GM10248 (cell line): ENCODE data around the gene MRPS25.

ENCODE experiments used
- CTCF ChIA-PET: fragments of 300-600 bp; sonication (Branson Sonifier 250); formaldehyde crosslinking; extraction: SDS; loops from one replicate; lab custom pipeline; 2021; ENCODE audit warnings: antibody characterized with exemption; lab: Yijun Ruan, JAX
- POLR2A ChIA-PET: fragments of 350-650 bp; sonication (Branson Sonifier 250); formaldehyde crosslinking; extraction: SDS; loops from one replicate; lab custom pipeline; 2020; ENCODE audit warnings: antibody characterized with exemption; lab: Yijun Ruan, JAX
- DNase-seq: peaks from one replicate; pipeline ENCODE4 v3.0.0; 2012; ENCODE audit errors: extremely low spot score
- CTCF ChIP-seq: IDR thresholded peaks from 2 replicates; pipeline ENCODE4 v1.5.1; 2012; ENCODE audit warnings: mild to moderate bottlenecking, low read depth; ENCODE audit errors: extremely low read depth, missing control alignments, control extremely low read depth

MRPS25 gene

DNA sequence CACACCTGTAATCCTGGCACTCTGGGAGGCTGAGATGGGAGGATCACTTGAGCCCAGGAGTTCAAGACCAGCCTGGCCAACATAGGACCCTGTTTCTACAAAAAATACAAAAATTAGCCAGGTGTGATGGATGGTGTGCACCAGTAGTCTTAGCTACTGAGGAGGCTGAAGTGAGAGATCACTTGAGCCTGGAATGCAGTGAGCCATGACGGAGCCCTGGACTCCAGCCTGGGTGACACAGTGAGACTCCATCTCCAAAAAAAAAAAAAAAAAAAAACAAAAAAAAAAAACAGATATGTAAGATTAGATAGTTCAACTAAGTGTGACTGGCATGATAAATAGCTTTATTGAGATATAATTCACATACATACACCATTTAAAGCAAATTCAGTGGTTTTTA lies 24.1 kb upstream of the MRPS25 start:
- CTCF ChIA-PET, result interaction anchor here (0.7 to 1.7 kb wide), 6 partner anchors 9 to 163 kb away, joined by 3 to 6 read pairs (median 4); no protein-coding TSS in a partner anchor
- TF ChIP-seq CTCF, result no peak
- POLR2A ChIA-PET, result interaction anchor here (0.7 kb wide), 1 partner anchor 50 kb away, joined by 8 read pairs; no protein-coding TSS in a partner anchor

DNA sequence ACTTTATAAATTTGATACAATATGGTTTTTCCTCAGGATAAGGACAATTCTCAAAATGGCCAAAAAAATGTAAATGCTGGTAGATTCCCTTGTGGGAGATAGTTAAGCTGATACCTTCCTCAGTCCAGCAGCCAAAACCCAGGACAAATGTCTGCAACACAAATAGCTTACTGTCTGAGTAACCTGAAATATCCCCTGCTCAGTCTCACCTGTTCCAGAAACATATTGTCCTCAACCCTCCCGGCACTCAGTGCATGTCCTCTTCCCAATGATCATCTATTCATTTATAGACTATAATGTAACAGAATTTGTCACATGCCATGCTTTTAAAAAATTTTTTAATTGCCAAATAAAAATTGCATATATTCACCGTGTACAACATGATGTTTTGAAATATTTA lies 21.6 kb upstream of the MRPS25 start:
- POLR2A ChIA-PET, result interaction anchor here (0.6 kb wide), 1 partner anchor 1642 kb away, joined by 6 read pairs; no protein-coding TSS in a partner anchor

More for the DNA sequence above, 24.1 kb upstream of the MRPS25 start:
- no peak for DNase-seq

GRCh38 chr3:15086263-15086662 lies 21.1 kb upstream of the MRPS25 start:
- DNase-seq, result no peak
- ChIA-PET POLR2A (no interaction called here), CTCF (interaction anchor here (1.8 kb wide), 1 partner anchor 22 kb away, joined by 6 read pairs; no protein-coding TSS in a partner anchor)
- no peak for TF ChIP-seq CTCF

More for the DNA sequence above, 21.6 kb upstream of the MRPS25 start:
- CTCF ChIA-PET, result interaction anchor here (1.8 kb wide), 1 partner anchor 21 kb away, joined by 6 read pairs; no protein-coding TSS in a partner anchor
- TF ChIP-seq CTCF, result no peak
- no peak for DNase-seq

DNA sequence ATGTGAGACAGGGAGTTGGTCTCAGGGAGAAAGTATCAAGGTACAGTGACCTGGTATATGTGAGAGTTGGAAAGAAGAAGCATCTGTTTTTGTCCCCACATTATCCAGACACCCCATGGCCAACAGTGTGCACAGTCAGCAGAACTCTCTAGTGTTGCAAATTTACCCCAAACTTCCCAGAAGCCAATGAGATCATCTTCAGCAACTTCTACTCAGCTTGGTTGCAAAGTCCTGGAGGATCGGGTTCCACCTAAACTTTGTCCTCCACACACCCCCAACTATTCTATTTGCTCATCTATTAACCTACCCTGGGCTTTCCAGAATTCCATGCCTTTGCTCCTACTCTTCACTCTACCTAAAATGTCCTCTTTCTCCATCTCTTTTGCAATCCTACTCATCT lies 18.1 kb upstream of the MRPS25 start:
- ChIA-PET POLR2A (no interaction called here), CTCF (interaction anchor here (0.7 to 1.4 kb wide), 3 partner anchors 11 to 15 kb away, joined by 3 to 4 read pairs (median 4); partner anchors contain the start of gene RBSN)
- no peak for DNase-seq
- no peak for TF ChIP-seq CTCF

DNA sequence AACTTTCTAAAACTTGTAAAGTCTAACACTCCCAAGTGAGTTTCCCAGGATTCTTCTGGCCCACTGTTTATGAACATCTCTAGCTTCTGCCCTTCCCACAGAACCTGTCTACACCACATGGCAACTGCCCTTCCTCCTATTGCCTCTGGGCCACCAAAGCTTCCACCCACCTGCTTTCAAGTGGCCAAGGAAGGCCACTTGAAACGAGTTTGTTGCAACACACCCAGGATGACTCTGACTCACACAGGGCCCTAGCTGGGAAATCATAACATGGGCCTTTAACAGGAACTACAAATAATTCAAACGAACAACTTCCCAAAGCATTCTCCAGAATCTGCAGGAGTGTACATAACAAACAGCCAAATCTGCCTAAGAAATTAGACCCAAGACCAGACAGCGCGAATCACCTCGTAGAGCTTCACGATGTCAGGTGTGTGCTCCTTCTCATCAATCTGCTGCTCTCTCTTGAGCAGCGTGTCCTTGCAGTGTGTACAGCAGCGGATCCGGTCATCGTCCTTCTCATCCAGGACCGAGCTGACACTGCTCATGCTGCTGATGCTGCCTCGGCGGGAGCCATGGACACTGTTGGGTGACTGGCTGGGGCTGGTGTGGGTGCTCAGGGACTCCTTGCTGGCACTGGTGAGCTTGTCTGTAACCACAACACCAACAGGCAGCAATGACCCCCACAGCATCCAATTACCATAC lies 17.0 kb upstream of the MRPS25 start:
- ChIA-PET POLR2A (no interaction called here), CTCF (interaction anchor here (1.3 to 2.3 kb wide), 4 partner anchors 12 to 26 kb away, joined by 4 to 9 read pairs (median 4); partner anchors contain the start of gene RBSN)
- no peak for DNase-seq
- TF ChIP-seq CTCF, result no peak

DNA sequence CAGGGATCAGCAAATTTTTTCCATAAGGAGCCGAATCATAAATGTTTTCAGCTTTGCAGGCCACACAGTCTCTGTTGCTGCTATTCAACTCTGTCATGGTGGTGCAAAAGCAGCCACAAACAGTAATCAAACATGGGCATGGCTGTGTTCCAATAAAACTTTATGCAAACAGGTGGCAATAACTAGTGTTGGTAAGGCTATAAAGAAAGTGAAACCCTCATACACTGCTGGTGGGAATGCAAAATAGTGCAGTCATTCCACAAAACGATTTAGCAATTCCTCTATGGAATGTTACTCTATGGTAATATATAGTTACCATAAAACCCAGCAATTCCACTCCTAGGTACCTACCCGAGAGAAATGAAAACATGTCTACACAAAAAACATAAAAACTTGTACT lies 14.0 kb upstream of the MRPS25 start:
- CTCF ChIA-PET, result no interaction called here
- TF ChIP-seq CTCF, result no peak
- DNase-seq, result no peak
- POLR2A ChIA-PET, result no interaction called here
